ENCODE data around the gene CDH23.

Gene CDH23

GRCh38 chr10:71423250-71423649 lies 26.5 kb downstream of the CDH23 start:
- DNase-seq (ENCODE audit: low read depth) = no peak

GRCh38 chr10:71423901-71424300 lies 27.2 kb downstream of the CDH23 start:
- no peak for DNase-seq (ENCODE audit: low read depth)

- DNase-seq (ENCODE audit: low read depth) = no peak
Measured at GRCh38 chr10:71424496-71425194, 27.9 kb downstream of the CDH23 start.

GRCh38 chr10:71426058-71426605 lies 29.4 kb downstream of the CDH23 start:
- DNase-seq (ENCODE audit: low read depth) = no peak

GRCh38 chr10:71427246-71427645 lies 30.5 kb downstream of the CDH23 start:
- no peak for DNase-seq (ENCODE audit: low read depth)

GRCh38 chr10:71429304-71429703 lies 32.6 kb downstream of the CDH23 start:
- DNase-seq (ENCODE audit: low read depth) = no peak

GRCh38 chr10:71429929-71430328 lies 33.2 kb downstream of the CDH23 start:
- no peak for DNase-seq (ENCODE audit: low read depth)

GRCh38 chr10:71431239-71432100 lies 34.8 kb downstream of the CDH23 start:
- no peak for DNase-seq (ENCODE audit: low read depth)

GRCh38 chr10:71432101-71432905 lies 35.6 kb downstream of the CDH23 start:
- no peak for DNase-seq (ENCODE audit: low read depth)

- DNase-seq (ENCODE audit: low read depth) = no peak
Measured at GRCh38 chr10:71432956-71433767, 36.4 kb downstream of the CDH23 start.

- no peak for DNase-seq (ENCODE audit: low read depth)
Measured at GRCh38 chr10:71433768-71434744, 37.3 kb downstream of the CDH23 start.

GRCh38 chr10:71434760-71435394 lies 38.2 kb downstream of the CDH23 start:
- no peak for DNase-seq (ENCODE audit: low read depth)

GRCh38 chr10:71435571-71436267 lies 39.0 kb downstream of the CDH23 start:
- no peak for DNase-seq (ENCODE audit: low read depth)

- no peak for DNase-seq (ENCODE audit: low read depth)
Measured at GRCh38 chr10:71436268-71437125, 39.8 kb downstream of the CDH23 start.

- DNase-seq (ENCODE audit: low read depth) = no peak
Measured at GRCh38 chr10:71437537-71438092, 40.9 kb downstream of the CDH23 start.

- DNase-seq (ENCODE audit: low read depth) = no peak
Measured at GRCh38 chr10:71438761-71439160, 42.0 kb downstream of the CDH23 start.

- no peak for DNase-seq (ENCODE audit: low read depth)
Measured at GRCh38 chr10:71439670-71440425, 43.1 kb downstream of the CDH23 start.

Measured in stimulated activated CD8-positive, alpha-beta memory T cell treated with anti-CD3 and anti-CD28 coated beads, Interleukin-12 subunit alpha, Interleukin-12 subunit beta, amount 100 ng/mL, for 1 hour (primary cell).